ENCODE data around the gene DNMT3A.

DNA sequence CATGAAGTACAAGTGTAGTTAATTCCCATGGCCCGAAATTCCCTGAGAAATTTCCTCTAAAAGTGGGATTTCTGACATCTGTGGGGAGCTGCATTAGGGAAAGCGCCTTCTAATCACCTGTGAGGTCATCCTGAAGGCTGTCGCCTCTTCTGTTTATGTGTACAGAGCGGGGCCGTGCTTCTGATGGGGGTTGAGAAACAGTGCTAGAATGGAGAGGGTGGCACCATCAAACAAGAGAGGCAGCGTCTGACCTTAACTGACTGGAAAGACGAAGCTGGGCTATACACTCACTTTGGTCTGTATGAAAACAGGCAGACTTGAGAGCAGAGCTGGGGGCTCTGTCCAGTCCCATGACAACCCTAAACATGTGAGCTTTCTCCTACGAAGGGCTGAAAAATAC, 44.2 kb upstream of the DNMT3A start:
- TF ChIP-seq, protein P1, sequence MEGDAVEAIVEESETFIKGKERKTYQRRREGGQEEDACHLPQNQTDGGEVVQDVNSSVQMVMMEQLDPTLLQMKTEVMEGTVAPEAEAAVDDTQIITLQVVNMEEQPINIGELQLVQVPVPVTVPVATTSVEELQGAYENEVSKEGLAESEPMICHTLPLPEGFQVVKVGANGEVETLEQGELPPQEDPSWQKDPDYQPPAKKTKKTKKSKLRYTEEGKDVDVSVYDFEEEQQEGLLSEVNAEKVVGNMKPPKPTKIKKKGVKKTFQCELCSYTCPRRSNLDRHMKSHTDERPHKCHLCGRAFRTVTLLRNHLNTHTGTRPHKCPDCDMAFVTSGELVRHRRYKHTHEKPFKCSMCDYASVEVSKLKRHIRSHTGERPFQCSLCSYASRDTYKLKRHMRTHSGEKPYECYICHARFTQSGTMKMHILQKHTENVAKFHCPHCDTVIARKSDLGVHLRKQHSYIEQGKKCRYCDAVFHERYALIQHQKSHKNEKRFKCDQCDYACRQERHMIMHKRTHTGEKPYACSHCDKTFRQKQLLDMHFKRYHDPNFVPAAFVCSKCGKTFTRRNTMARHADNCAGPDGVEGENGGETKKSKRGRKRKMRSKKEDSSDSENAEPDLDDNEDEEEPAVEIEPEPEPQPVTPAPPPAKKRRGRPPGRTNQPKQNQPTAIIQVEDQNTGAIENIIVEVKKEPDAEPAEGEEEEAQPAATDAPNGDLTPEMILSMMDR (conservative IDR thresholded peaks at IDR 0.05): no peak
- TF ChIP-seq ZFX (IDR thresholded peaks at IDR 0.05): no peak

Data from C4-2B (cell line).